NCI-H226 (cell line): ENCODE measurements around the gene GNMT.
"Not testable (repeated sequence)": the region's sequence is repeated elsewhere in the genome, so short reads cannot be mapped to it uniquely, and the experiment has no call there.

Experiments
- DNase-seq: peaks from one replicate; pipeline ENCODE4 v3.0.0-alpha.2; 2015

Gene GNMT

DNA sequence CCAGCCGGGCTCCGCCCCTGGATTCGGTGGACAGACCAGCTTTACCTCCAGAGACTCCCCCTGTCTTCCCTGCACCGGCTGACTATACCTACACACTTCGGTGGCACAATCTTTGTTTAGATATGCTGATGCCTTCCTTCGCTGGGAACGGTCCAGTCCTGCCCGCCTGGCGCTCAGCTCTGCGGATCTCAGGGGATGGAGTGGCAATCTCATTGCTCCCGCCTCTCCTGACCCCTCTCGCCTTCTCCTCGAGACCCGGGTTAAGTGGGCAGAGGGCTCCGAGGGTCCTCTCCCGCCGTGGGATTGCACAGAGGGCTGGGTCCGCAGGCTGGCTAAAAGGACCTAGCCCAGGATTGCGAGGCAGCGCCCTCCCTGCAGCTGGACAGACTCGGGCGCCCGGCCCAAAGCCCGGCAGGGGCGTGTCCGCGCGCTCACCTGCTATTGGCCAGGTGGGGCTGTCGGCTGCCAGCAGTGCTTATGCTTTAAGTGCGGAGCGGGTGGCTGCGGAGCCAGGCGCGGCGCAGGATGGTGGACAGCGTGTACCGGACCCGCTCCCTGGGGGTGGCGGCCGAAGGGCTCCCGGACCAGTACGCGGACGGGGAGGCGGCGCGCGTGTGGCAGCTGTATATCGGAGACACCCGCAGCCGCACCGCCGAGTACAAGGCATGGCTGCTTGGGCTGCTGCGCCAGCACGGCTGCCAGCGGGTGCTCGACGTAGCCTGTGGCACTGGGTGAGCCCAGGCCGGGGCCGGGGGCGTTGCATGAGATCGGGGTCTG lies at the start of gene GNMT:
GNMT (plus strand) TSS at position 512 of the 777 bp plus-strand sequence; CDS start at position 526, 14 bp downstream.
- DNase-seq: peak; percentile 22

DNA sequence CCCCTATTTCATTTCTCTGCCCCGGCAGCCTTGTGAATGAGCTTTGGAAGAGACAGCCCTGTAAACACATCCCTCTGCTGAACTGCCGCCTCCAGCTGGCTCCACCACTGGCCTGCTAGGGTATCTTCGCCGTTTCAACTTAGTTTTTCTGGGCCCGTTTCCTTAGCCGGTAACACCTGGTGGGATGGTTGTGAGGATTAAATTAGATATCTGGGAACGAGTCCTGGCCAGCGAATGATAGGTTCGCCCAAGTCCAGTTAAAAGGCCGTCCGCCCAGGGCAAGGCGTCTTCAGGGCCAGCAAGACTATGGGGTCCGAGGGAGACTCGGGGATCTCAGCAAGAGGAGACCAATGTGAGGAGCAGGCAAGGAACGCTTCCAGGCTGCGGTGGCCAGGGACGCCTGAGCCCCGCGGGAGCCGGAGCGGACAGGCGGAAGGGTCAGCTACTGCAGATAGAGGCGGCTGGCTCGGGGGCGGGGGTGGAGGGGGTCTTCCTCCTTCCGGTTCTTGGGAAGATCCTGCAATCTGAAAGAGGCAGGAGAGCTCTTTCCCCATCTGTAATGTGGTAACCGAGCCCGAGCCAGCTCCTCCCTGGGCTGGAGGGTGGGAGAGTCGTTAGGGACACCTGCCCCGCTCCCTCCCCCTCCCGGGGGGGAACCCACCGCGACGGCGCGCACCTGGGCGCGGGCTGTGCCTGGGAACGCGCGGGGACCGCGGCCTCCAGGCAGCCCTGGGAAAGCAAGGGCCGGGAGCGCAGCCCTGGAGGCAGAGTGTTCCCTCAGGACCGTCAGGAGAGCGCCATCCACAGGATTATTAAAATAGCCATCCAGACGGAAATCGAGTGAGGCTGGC lies 49.2 kb upstream of the GNMT start:
- DNase-seq: no peak

DNA sequence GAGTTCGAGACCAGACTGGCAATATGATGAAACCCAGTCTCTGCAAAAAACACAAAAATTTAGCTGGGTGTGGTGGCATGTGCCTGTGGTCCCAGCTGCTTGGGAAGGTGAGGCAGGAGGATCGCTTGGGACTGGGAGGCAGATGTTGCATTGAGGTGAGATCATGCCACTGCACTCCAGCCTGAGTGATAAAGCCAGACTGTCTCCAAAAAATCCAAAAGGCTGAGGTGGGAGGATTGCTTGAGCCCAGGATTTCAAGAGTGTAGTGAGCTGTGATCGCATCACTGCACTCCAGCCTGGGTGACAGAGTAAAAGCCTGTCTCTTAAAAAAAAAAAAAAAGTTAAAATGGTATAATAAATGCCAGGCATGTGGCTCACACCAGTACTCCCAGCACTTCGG lies 46.0 kb upstream of the GNMT start:
- DNase-seq: no peak

DNA sequence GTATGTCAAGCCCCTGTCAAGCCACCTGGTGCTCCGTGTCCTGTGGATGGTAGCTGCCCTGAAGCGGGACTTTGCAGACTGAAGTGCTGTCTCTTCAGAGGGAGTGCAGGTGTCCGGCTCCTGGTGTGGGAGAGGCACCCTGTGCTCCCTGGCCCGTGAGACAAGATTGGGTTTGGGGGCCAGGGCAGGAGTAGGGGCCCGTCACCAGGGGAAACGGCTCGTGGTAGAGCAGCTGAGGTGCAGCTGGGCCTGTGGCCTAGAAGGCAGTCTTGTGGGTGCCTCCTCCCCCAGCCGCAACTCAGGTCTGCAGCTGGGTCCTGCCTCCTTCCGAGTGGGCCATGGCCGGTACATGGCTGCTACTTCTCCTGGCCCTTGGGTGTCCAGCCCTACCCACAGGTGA lies 44.8 kb upstream of the GNMT start, which contains the start of gene PTCRA:
PTCRA (plus strand) TSS at position 322 of the 400 bp plus-strand sequence; CDS start at position 339, 17 bp downstream.
- DNase-seq: no peak

DNA sequence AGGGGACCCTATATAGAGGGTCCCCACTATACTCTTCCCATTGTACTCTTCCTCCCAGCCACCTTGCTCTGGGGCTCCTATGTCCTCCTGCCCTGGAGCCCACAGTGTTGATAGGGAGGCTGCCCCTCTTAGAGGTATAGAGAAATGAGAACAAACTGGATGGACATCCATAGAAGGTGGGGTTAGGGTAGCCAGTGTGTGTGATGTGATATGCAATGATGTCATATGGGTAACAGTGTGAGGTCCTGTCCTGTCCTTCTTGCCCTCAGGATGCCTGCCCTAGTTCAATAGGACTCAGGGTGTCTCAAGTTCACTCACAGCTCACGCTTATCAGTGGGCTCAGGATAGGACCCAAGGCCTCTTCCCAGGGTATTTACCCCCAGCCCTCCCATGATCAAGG lies 44.3 kb upstream of the GNMT start:
- no peak for DNase-seq

DNA sequence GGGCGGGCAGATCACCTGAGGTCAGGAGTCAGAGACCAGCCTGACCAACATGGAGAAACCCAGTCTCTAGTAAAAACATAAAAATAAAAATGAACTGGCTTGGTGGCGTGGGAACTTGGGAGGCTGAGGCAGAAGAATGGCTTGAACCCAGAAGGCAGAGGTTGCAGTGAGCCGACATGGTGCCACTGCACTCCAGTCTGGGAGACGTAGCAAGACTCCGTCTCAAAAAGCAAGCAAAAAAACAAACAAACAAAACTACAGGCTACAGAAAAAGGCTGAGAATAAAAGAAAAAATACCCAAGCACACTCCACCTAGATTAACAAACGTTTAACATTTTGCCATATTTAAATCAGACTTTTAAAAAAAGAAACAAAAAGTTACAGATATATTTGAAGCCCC lies 38.8 kb upstream of the GNMT start:
- no peak for DNase-seq

DNA sequence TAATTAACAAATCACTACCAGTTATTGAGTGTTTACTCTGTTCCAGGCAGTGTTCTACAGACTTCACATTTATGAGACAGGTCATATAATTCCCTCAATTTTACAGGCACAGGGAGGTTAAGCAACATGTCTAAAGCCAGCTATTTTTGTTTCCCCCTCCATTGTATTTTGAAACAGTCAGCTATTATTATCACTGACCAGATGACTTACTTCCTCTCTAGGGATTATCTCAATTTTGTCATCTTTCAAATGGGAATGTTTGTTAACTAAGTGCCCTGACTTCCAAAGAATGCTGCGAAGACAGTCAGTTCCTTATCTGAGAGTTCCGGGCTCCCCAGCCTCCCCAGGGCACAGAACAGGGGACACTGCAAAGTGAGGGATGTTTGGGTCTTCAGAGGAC lies 36.9 kb upstream of the GNMT start:
- peak; percentile 4 for DNase-seq

DNA sequence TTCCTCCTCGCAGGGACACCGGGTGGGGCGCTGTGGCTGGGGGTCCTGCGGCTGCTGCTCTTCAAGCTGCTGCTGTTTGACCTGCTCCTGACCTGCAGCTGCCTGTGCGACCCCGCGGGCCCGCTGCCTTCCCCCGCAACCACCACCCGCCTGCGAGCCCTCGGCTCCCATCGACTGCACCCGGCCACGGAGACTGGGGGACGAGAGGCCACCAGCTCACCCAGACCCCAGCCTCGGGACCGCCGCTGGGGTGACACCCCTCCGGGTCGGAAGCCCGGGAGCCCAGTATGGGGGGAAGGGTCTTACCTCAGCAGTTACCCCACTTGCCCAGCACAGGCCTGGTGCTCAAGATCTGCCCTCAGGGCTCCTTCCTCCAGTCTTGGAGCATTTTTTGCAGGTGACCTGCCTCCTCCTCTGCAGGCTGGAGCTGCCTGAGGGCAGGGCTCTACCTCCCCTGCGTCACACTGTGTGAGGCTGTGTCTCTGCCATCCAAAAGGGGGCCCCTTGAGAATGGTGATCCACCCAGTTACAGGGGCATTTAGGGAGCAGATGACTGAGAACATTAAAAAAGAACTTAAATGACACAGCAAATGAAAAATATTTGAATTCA lies 35.2 kb upstream of the GNMT start:
- no peak for DNase-seq

DNA sequence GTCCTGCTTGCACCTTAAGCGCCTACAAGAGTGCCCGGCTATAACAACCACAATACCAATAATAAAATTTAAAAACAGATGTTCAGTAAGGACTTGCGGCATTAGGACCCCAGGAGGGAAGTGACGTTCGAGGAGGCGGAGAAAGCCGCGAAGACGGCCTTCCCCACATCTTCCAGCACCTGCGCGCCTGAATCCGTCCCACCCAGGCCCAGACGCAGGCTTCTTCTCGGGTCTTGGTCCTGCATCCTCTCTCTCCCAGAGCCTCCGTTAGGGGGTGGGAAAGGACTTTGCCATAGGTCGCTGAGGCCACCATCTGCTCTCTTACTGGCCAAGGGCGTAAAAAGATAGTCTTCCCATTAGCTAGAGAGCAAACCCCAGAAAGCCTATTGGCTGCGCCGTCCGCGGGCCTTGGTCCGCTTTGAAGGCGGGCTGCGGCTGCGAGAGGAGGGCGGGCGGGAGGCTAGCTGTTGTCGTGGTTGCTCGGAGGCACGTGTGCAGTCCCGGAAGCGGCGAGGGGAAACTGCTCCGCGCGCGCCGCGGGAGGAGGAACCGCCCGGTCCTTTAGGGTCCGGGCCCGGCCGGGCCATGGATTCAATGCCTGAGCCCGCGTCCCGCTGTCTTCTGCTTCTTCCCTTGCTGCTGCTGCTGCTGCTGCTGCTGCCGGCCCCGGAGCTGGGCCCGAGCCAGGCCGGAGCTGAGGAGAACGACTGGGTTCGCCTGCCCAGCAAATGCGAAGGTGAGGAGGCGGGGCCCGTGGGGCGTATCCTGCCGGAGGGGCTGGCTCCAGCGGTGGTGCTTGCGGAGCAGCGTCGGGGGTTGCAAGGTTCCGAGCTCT lies 31.4 kb upstream of the GNMT start, which contains the start of gene CNPY3:
CNPY3 (plus strand) TSS at position 495 of the 835 bp plus-strand sequence; CDS start at position 586, 91 bp downstream.
- DNase-seq: peak; percentile 99

DNA sequence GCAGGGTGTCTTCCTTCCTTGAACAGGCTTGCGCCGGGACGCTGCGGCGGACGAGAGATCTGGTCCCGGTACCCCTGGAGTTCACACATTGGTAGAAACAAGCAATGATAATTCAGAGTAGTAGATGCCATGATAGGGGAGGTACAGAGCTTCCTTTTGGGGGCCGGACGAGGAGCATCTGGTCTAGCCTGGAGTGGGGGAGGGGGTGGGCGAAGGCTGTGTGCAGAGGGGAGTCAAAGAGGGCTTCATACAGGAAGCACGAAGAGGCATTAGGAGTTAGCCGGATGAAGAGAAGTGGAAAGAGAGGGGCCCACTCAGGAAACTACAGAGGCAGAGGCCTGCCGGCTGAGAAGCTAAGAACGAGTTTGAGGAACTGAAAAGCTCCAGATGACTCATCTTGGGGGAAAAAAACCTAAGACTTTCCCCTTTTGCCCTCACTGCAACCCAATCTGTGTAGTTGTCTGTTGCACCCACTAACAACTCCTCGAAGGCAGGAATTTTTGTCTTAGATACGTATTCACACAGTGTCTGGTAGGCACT lies 30.7 kb upstream of the GNMT start:
- peak; percentile 47 for DNase-seq

DNA sequence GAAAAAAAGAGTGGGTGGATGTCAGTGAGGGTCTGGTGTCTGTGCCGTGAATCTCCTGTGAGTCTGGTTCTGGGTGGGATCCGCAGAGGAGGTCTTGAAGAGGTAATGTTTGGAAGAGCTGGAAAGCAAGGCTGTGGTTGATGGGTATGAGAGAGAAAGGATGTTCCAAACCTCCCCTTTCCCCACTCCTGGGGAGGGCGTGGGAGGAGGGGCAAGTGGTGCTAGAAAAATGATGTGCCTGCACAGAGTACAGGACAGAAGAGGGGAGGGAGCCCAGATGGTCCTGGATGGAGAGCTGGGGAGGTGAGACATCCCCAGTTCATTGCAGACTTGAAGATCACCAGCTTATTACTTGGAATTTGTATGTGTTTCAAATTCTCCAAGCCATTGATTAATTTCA lies 28.1 kb upstream of the GNMT start:
- no peak for DNase-seq

DNA sequence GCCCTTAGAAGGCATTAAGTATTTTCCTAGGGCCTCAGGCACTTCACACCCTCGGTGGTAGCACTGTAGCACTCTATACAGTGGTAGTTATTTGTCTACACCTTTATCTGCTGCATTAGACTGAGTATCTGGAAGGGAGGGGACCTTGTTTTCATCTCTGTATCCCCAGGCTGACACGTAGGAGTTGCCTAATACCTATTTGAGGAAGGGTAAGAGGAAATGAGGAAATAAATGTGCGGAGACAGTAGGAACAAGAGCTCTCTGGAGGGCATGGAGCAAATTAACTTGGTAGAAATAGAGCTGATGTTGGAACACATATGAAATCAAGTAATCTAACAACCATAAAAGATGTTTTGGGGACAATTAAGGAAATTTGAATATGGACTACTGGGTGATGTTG lies 27.3 kb upstream of the GNMT start:
- no peak for DNase-seq

DNA sequence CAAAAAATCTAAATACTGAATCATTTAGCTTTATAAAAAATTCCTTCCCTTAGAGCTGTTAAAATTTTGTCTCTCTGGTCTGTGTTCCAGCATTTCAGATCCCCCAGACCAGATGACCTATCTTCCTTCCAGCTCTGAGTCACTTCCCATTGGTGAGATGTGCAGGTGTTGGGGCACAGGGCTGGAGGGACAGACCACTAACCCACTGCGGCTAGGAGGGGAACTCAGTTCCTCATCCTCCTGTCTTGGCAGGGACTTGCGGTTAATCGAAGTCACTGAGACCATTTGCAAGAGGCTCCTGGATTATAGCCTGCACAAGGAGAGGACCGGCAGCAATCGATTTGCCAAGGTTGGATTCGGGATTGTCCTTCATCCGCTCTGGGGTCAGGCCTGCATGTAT lies 25.2 kb upstream of the GNMT start:
- no peak for DNase-seq

DNA sequence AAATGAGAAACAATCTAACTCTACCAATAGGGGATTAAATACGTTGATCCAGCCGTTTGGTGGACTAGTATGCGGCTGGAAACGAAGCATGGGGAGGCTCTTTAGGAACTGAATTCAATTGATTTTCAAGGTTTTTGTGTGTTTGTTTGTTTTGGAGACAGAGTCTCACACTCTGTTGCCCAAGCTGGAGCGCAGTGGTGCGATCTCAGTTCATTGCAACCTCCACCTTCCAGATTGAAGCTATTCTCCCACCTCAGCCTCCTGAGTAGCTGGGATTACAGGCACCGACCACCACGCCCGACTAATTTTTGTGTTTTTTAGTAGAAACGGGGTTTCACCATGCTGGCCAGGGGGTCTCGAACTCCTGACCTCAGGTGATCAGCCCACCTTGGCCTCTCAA lies 24.2 kb upstream of the GNMT start:
- no peak for DNase-seq

DNA sequence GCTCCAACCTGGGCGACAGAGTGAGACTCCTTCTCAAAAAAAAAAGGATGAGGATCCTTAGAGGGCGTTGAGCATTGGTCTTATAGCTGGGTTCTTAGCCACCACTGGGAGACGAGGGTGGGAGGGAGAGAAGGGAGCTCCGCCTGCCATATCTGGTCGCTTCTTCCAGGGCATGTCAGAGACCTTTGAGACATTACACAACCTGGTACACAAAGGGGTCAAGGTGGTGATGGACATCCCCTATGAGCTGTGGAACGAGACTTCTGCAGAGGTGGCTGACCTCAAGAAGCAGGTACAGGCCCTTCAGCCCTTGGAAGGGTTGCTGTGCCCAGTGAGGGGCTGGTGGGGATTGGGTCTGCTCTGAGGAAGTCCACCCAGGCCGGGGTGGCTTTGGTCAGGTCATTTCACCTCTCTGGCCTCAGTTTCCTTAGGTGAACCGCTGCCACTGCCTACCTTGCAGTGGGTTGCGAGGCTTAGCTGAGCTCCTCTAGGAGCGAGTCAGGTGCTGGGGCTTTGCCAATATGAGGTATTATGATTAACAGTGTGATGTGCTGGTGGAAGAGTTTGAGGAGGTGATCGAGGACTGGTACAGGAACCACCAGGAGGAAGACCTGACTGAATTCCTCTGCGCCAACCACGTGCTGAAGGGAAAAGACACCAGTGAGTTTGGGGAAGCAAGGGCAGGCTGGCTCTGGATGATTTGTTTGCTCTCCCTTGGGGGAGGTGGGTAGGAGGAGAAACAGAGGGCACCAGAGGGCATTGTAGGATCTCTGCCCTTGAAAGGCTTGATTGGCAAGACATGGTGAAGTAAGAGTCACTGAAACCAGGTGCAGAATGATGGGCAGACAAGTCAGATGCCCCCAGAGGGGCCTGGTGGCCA lies 22.8 kb upstream of the GNMT start:
- DNase-seq: peak; percentile 32

DNA sequence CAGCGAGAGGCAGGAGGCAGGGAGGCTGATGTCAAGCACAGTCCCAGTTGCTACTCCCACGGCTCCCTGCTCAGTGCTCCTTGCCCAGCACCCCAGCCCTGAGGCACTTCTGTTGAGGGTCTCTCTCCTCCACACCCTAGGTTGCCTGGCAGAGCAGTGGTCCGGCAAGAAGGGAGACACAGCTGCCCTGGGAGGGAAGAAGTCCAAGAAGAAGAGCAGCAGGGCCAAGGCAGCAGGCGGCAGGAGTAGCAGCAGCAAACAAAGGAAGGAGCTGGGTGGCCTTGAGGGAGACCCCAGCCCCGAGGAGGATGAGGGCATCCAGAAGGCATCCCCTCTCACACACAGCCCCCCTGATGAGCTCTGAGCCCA lies 22.1 kb upstream of the GNMT start:
- no peak for DNase-seq

DNA sequence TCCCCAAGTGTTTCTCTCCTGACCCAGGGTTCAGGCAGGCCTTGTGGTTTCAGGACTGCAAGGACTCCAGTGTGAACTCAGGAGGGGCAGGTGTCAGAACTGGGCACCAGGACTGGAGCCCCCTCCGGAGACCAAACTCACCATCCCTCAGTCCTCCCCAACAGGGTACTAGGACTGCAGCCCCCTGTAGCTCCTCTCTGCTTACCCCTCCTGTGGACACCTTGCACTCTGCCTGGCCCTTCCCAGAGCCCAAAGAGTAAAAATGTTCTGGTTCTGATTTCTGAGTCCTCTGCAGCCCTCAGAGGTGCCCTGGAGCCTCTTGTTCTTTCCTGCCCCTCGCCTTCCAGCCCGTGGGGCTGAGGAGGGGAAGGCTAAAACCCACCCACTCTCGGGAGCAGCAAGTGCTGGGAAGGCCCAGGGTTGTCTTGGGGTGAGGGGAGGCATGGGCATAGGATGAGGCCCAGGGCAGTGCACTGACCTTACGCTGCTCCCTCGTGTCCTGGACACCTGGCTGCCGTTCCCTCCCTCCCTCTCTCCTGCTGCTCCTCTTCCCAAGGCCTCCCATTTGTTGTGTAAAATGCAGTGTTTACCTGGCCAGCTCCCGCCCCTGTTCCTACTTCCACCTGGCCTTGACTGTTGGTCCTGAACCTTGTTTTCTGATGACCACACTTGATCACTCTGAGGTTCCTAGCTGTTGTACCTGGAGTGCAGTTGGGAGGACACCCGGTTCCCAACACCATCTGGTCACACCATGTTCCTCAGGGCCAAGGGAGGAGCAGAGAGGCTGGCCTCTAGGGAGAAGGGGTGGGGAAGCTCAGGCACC lies 21.4 kb upstream of the GNMT start:
- DNase-seq: no peak

DNA sequence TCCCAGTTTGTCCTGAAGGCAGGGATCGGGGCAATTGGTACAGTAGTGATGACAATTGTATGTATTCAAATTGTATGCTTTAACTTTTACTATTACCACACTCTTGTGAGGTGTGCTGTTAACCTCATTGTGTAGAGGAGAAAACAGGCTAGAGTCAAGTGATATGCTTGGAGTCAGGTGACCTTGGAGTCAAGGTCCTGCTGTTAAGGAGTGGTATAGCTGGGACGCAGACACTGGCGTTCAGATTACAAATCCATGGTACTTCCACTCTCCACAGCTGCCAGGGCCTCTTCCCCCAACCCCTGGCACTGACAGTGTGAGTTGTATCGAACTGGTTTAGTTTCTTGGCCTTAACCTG lies 20.8 kb upstream of the GNMT start:
- DNase-seq: no peak

DNA sequence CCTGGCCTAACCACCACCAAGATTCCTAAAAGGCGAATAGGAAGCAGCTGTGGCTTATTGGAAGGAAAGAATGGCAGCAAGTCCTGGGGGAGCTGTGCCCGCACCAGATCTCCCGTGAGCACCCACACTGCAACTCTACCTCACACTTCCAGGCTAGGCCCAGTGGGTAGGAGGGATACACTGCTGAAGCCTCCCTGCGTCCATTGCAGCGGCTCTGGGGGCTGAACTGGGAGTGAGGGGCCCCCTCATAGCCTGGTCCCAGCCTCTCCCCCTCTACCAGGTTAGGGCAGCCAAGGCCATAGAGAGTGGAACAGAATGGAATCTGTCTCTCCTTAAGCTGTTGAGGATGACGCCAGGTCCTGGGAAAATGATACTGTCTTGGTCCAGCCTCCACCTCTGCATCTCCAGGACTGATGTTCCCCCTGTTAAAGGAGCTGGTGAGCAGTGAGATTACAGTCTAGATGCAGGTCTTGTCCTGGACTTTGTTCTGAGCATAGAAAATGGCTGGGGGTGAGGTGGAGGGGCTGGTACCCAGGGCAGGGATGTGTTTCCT lies 20.0 kb upstream of the GNMT start:
- no peak for DNase-seq

DNA sequence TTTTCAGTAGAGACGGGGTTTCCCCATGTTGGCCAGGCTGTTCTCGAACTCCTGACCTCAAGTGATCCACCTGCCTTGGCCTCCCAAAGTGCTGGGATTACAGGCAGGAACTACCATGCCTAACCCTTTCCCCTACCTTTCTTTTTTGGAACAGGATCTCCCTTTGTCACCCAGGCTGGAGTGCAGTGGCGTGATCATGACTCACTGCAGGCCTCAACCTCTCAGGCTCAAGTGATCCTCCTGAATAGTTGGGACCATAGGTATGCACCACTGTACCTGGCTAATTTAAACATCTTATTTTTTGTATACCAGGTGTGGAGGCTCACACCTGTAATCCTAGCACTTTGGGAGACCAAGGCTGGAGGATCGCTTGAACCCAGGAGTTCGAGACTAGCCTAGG lies 19.2 kb upstream of the GNMT start:
- not testable (repeated sequence) for DNase-seq
